ENCODE results near the gene HOXC12. TPM values are rescaled to one million over a fixed set of nuclear protein-coding genes. Genes with fewer than 3 reads are reported as not detected.

HOXC12 gene
- total RNA-seq: not detected

DNA sequence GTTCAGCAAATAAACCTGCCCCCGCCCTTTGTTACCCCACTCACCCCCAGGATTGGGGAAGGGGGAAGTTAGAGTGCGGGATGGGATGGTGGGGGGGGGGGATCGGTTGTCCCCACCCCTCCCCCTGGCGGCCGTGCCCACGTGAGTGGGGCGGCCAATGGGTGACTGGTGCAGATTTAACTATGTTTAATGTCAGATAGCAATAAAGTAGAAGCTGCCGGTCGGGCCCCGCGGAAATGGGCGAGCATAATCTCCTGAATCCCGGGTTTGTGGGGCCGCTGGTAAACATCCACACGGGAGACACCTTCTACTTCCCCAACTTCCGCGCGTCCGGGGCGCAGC lies at the start of gene HOXC12:
HOXC12 (plus strand) TSS at position 210 of the 342 bp plus-strand sequence; CDS start at position 237, 27 bp downstream.

GRCh38 chr12:53938326-53939140 lies 16.2 kb upstream of the HOXC12 start, which contains the start of gene HOXC13:
Gene HOXC13, plus strand, starts transcription at chr12:53938831. Its CDS starts 76 bp downstream, at chr12:53938907.

DNA sequence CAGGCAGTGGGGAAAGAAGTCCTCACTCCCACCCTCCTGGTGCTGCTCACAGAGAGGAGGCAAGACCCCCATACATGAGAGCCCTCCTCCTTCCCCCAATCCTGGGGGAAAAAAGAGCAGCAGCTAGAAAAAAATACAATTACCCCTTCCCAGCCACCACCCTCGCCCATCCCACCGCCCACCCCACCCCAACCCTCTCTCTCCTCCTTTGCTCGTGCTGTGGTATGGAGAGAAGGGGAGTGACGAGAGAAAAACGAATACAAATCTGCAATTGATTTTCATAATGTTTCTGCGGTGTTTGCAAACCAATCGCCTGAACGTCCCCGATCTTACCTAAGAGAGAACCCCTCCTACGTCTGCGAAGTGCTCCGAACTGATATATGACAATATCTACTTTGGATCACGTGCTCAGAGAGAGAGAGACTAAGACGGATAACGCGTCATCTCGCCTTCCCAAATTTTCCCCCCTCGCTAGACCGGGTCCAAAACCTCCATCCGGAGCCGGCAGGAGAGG lies 18.1 kb downstream of the HOXC12 start, which contains the start of gene HOXC11:
HOXC11 (plus strand) TSS at position 405 of the 514 bp plus-strand sequence. CDS start 116 bp downstream, outside the sequence.

GRCh38 chr12:53974084-53975063 lies 19.7 kb downstream of the HOXC12 start, which contains the start of gene HOTAIR:
Gene HOTAIR, minus strand, starts transcription at chr12:53974954.

DNA sequence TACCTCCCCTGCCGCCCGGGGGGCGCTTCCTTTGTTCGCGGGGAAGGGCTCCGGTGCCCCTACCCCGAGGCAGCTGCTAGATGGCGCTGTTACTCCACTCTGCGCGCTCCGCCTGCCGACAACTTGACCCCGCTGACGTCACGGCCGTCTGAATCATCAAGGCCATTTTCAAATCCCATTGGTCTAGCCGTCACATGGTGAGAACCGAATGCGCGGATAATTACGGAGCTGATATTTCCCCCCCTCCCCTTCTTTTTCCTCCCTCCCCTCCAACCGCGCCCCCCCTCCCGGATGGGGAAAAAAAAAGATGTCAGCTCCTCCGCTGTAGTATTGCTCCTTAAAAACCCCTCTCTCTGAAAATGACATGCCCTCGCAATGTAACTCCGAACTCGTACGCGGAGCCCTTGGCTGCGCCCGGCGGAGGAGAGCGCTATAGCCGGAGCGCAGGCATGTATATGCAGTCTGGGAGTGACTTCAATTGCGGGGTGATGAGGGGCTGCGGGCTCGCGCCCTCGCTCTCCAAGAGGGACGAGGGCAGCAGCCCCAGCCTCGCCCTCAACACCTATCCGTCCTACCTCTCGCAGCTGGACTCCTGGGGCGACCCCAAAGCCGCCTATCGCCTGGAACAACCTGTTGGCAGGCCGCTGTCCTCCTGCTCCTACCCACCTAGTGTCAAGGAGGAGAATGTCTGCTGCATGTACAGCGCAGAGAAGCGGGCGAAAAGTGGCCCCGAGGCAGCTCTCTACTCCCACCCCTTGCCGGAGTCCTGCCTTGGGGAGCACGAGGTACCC lies 30.4 kb downstream of the HOXC12 start, which contains the start of gene HOXC10:
HOXC10 (plus strand) TSS at position 246 of the 791 bp plus-strand sequence; CDS start at position 360, 114 bp downstream.

GRCh38 chr12:54000116-54001114 lies 45.7 kb downstream of the HOXC12 start, which contains the start of gene HOXC9:
Gene HOXC9, plus strand, starts transcription at chr12:54000161. Its CDS starts 28 bp downstream, at chr12:54000189.

Small RNA genes lying within 50 kb of the gene (small RNA-seq; reads per million reads assigned to genes)
- gene AC012531.3 (not detected), gene AC012531.4 (not detected), gene MIR196A2 (not detected), gene RF01905 (not detected), gene RF01906 (not detected)

Other genes starting within 250 kb of the HOXC12 start
- gene CALCOCO1, start 227.5 kb upstream of the HOXC12 start, total RNA-seq: 66.9 TPM
- not detected for gene CISTR, start 202.9 kb upstream of the HOXC12 start, total RNA-seq
- gene HOXC13, start 16.1 kb upstream of the HOXC12 start, total RNA-seq: not detected
- gene HOXC11, start 18.2 kb downstream of the HOXC12 start, total RNA-seq: not detected
- gene HOTAIR, start 20.1 kb downstream of the HOXC12 start, total RNA-seq: not detected
- not detected for gene HOXC10, start 30.2 kb downstream of the HOXC12 start, total RNA-seq
- not detected for gene HOXC9, start 45.3 kb downstream of the HOXC12 start, total RNA-seq
- not detected for gene HOXC8, start 54.1 kb downstream of the HOXC12 start, total RNA-seq
- not detected for gene HOXC6, start 73.5 kb downstream of the HOXC12 start, total RNA-seq
- gene HOXC5, start 78.1 kb downstream of the HOXC12 start, total RNA-seq: not detected
- gene HOXC4, start 98.9 kb downstream of the HOXC12 start, total RNA-seq: not detected
- 32.8 TPM for gene SMUG1, start 234.1 kb downstream of the HOXC12 start, total RNA-seq